Measurements from ENCODE around the gene RRP1B. TPM values are rescaled to one million over a fixed set of nuclear protein-coding genes. Genes with fewer than 3 reads are reported as not detected.
A peak's percentile ranks its signal among the peaks of the same experiment; 100 is the strongest.

RRP1B gene
- total RNA-seq, 1 experiment from 2014 or later: 26.3 TPM

DNA sequence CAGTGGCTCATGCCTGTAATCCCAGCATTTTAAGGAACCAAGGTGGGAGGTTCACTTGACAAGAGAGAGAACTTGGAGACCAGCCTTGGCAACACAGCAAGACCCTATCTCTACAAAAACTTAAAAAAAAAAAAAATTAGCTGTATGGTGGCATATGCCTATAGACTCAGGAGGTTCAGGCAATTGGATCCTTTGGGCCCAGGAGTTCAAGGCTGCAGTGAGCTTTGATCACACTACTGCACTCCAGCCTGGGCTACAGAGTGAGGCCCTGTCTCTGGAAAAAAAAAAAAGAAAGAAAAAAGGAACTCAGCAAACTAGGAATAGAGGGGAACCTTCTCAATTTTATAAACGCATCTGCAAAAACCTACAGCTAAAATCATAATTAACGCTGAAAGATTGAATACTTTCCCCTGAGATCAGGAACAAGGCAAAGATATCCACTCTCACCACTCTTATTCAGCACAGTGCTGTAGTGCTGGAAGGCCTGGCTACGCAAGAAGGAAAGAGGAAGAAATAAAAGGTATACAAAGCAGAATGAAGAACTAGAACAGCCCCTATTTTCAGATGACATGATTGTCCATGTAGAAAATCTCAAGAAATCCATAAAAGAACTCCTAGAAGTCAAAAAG, 21.7 kb upstream of the RRP1B start:
- no peaks in the 10 kb centered on the region for H3K9me3 ChIP-seq (ENCODE audit: insufficient read depth, low read depth)
- no peak for DNase-seq
- H3K27ac ChIP-seq: no peak overlapping the region
- no peaks in the 10 kb centered on the region for H3K27me3 ChIP-seq (ENCODE audit: insufficient read depth, low read depth)
- H3K36me3 ChIP-seq (ENCODE audit: low read depth): no peaks in the 10 kb centered on the region
- BruUV-seq (replicated peaks): no TSS peak
- intact Hi-C loops (cut with micrococcal nuclease; ENCODE audit: unreplicated experiment): no loop called here
- no peak overlapping the region for H2AFZ ChIP-seq
- ChIA-PET POLR2A (ENCODE audit: unreplicated experiment) (no interaction called here), CTCF (no interaction called here)
- no peak overlapping the region for H3K4me2 ChIP-seq
- H3F3A ChIP-seq (ENCODE audit: insufficient read depth, low read depth): peaks cover 20% of the 10 kb centered on the region
- no peaks in the 10 kb centered on the region for H3K9me2 ChIP-seq (ENCODE audit: insufficient read depth)
- no peak overlapping the region for H3K4me3 ChIP-seq
- TF ChIP-seq, protein P1, sequence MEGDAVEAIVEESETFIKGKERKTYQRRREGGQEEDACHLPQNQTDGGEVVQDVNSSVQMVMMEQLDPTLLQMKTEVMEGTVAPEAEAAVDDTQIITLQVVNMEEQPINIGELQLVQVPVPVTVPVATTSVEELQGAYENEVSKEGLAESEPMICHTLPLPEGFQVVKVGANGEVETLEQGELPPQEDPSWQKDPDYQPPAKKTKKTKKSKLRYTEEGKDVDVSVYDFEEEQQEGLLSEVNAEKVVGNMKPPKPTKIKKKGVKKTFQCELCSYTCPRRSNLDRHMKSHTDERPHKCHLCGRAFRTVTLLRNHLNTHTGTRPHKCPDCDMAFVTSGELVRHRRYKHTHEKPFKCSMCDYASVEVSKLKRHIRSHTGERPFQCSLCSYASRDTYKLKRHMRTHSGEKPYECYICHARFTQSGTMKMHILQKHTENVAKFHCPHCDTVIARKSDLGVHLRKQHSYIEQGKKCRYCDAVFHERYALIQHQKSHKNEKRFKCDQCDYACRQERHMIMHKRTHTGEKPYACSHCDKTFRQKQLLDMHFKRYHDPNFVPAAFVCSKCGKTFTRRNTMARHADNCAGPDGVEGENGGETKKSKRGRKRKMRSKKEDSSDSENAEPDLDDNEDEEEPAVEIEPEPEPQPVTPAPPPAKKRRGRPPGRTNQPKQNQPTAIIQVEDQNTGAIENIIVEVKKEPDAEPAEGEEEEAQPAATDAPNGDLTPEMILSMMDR (conservative IDR thresholded peaks at IDR 0.05): no peak
- TF ChIP-seq EZH2 (IDR thresholded peaks at IDR 0.05; ENCODE audit: low read depth): no peak
- no peaks in the 10 kb centered on the region for H3K79me2 ChIP-seq (ENCODE audit: low read depth)
- H3K4me1 ChIP-seq (replicated peaks; ENCODE audit: insufficient read depth): peaks cover 27% of the 10 kb centered on the region
- H4K20me1 ChIP-seq (ENCODE audit: insufficient read depth): no peaks in the 10 kb centered on the region

DNA sequence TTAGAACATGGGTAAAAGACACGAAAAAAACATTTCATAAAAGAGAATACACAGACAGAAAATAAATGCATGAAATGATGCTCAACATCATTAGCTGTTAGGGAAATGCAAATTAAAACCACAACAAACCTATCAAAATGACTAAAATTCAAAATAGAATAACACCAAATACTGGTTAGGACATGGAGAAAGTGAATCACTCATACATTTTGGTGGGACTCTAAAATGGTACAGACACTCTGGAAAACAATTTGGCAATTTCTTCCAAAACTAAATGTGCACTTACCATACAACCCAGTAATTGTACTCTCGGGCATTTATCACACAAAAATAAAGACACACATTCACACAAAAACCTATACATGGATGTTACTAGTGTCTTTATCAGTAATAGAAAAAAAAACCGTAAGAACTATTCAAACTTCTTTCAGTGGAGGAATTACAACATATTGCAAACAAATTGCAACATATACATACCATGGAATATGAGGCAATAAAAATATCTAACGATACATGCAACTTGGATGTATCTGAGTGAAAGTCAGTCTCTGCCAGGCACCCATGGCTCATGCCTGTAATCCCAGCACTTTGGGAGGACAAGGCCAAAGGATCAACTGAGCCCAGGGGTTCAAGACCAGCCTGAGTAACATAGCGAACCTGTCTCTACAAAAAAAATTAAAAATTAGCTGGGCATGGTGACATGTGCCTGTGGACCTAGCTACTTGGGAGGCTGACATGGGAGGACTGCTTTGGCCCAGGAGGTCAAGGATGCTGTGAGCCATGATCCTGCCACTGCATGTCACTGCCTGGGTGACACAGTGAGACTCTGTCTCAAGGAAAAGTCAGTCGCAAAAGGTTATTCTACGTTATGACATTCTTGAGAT, 19.6 kb upstream of the RRP1B start:
- Histone ChIP-seq H3K4me2 (peak overlapping the region; percentile 52), H3F3A (ENCODE audit: insufficient read depth, low read depth) (peaks cover 20% of the 10 kb centered on the region), H4K20me1 (ENCODE audit: insufficient read depth) (no peaks in the 10 kb centered on the region), H2AFZ (no peak overlapping the region), H3K9me3 (ENCODE audit: insufficient read depth, low read depth) (no peaks in the 10 kb centered on the region), H3K4me3 (no peak overlapping the region), H3K27me3 (ENCODE audit: insufficient read depth, low read depth) (no peaks in the 10 kb centered on the region), H3K4me1 (replicated peaks; ENCODE audit: insufficient read depth) (peaks cover 30% of the 10 kb centered on the region), H3K79me2 (ENCODE audit: low read depth) (no peaks in the 10 kb centered on the region), H3K9me2 (ENCODE audit: insufficient read depth) (no peaks in the 10 kb centered on the region), H3K36me3 (ENCODE audit: low read depth) (no peaks in the 10 kb centered on the region), H3K27ac (peak overlapping the region; percentile 94)
- POLR2A ChIA-PET (ENCODE audit: unreplicated experiment): no interaction called here
- CTCF ChIA-PET: no interaction called here
- intact Hi-C loops (cut with micrococcal nuclease; ENCODE audit: unreplicated experiment): loop anchor here (10.0 kb wide), 1 partner anchor 305 kb away; no protein-coding TSS in a partner anchor
- BruUV-seq (replicated peaks): no TSS peak
- DNase-seq: peak in 1 of 2 experiments; percentile 78
- no peak for TF ChIP-seq EZH2 (IDR thresholded peaks at IDR 0.05; ENCODE audit: low read depth)
- TF ChIP-seq, protein P1 (conservative IDR thresholded peaks at IDR 0.05): no peak

DNA sequence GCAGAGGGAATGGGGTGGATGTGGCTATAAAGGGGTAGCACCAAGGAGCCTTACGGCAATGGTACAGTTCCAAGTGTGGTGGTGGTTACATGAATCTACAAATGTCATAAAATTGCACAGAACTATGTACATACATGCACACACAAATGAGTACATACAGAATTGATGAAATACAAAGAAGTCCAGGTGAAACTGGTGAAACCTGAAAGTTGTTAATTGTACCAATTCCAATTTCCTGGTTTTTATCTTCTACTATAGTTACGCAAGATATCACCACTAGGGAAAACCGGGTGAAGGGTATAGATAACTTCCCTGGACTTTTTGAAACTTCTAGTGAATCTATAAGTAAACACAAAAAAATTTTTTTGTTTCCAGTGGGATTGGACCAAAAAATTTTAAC, 19.0 kb upstream of the RRP1B start:
- Histone ChIP-seq H3K79me2 (ENCODE audit: low read depth) (no peaks in the 10 kb centered on the region), H3K9me2 (ENCODE audit: insufficient read depth) (no peaks in the 10 kb centered on the region), H3K4me1 (replicated peaks; ENCODE audit: insufficient read depth) (peaks cover 32% of the 10 kb centered on the region), H3K27me3 (ENCODE audit: insufficient read depth, low read depth) (no peaks in the 10 kb centered on the region), H3K27ac (peak overlapping the region; percentile 94), H4K20me1 (ENCODE audit: insufficient read depth) (no peaks in the 10 kb centered on the region), H2AFZ (no peak overlapping the region), H3K4me3 (no peak overlapping the region), H3K9me3 (ENCODE audit: insufficient read depth, low read depth) (no peaks in the 10 kb centered on the region), H3K4me2 (peak overlapping the region; percentile 52), H3K36me3 (ENCODE audit: low read depth) (no peaks in the 10 kb centered on the region), H3F3A (ENCODE audit: insufficient read depth, low read depth) (peaks cover 20% of the 10 kb centered on the region)
- peak in 1 of 2 experiments; percentile 69 for DNase-seq
- TF ChIP-seq, protein P1 (conservative IDR thresholded peaks at IDR 0.05): no peak
- POLR2A ChIA-PET (ENCODE audit: unreplicated experiment): interaction anchor here (0.5 kb wide), 1 partner anchor 307 kb away, joined by 3 read pairs; no protein-coding TSS in a partner anchor
- intact Hi-C loops (cut with micrococcal nuclease; ENCODE audit: unreplicated experiment): loop anchor here (10.0 kb wide), 1 partner anchor 306 kb away; no protein-coding TSS in a partner anchor
- CTCF ChIA-PET: no interaction called here
- BruUV-seq (replicated peaks): no TSS peak
